PC-3 (cell line): Measurements from ENCODE around the gene GCLC. TPM values are rescaled to one million over a fixed set of nuclear protein-coding genes. Genes with fewer than 3 reads are reported as not detected.

ENCODE experiments used
- ATAC-seq: fragments of 200-7000 bp; cut with Tn5 transposase; 2 replicates; pipeline ENCODE4 v1.9.1; 2020; ENCODE audit warnings: mild to moderate bottlenecking, moderate library complexity
- BruUV-seq: library from RNA; stranded (reverse); fragments of 400-500 nt; replicated peaks from 2 replicates; lab custom pipeline; 2021; lab: Mats Ljungman, UMichigan
- CTCF ChIA-PET: fragments of 300-600 bp; sonication (Branson Sonifier 250); formaldehyde crosslinking; loops from one replicate; lab custom pipeline; 2022; ENCODE audit warnings: antibody characterized with exemption; lab: Charles Lee
- POLR2A ChIA-PET: fragments of 300-600 bp; sonication (Branson Sonifier 250); formaldehyde crosslinking; loops from one replicate; lab custom pipeline; 2022; ENCODE audit warnings: antibody characterized with exemption; ENCODE audit not compliant: unreplicated experiment; lab: Charles Lee
- DNase-seq: peaks from one replicate; pipeline ENCODE4 v3.0.0-alpha.2; 2015
- H2AFZ ChIP-seq: fragments of 300-600 bp; sonication (generic); 2 replicates; pipeline ENCODE4 v1.6.0; 2016; ENCODE audit warnings: antibody characterized with exemption, low read length
- H3F3A ChIP-seq: fragments of 300-600 bp; sonication (generic); one replicate; pipeline ENCODE4 v1.6.0; 2017; ENCODE audit warnings: antibody characterized with exemption, low read length, control low read depth, mild to moderate bottlenecking; ENCODE audit not compliant: unreplicated experiment
- H3K27ac ChIP-seq: fragments of 300-600 bp; sonication (generic); 2 replicates; pipeline ENCODE4 v1.5.1; 2016; ENCODE audit warnings: mild to moderate bottlenecking, low read length
- H3K27me3 ChIP-seq: fragments of 300-600 bp; sonication (generic); 2 replicates; pipeline ENCODE4 v1.6.1; 2016; ENCODE audit warnings: low read length, mixed read lengths
- H3K36me3 ChIP-seq: fragments of 300-600 bp; sonication (generic); 2 replicates; pipeline ENCODE4 v1.6.1; 2016; ENCODE audit warnings: low read depth, mixed run types, low read length, mixed read lengths
- H3K4me1 ChIP-seq: fragments of 300-600 bp; sonication (generic); 2 replicates; pipeline ENCODE4 v1.5.1; 2016; ENCODE audit warnings: low read length; ENCODE audit not compliant: insufficient read depth
- H3K4me2 ChIP-seq: fragments of 300-600 bp; sonication (generic); 2 replicates; pipeline ENCODE4 v1.6.0; 2016; ENCODE audit warnings: low read length
- H3K4me3 ChIP-seq: fragments of 300-600 bp; sonication (generic); 2 replicates; pipeline ENCODE4 v1.5.1; 2016; ENCODE audit warnings: mild to moderate bottlenecking, low read length, mixed read lengths
- H3K79me2 ChIP-seq: fragments of 300-600 bp; sonication (generic); 2 replicates; pipeline ENCODE4 v1.6.1; 2017; ENCODE audit warnings: low read length, mixed read lengths
- H3K9ac ChIP-seq: fragments of 300-600 bp; sonication (generic); 2 replicates; pipeline ENCODE4 v1.6.0; 2016; ENCODE audit warnings: mild to moderate bottlenecking, low read length
- H3K9me2 ChIP-seq: fragments of 300-600 bp; sonication (generic); replicated peaks from 2 replicates; pipeline ENCODE4 v1.6.1; 2016; ENCODE audit warnings: mixed run types, low read length, mixed read lengths
- H3K9me3 ChIP-seq: fragments of 300-600 bp; sonication (generic); 2 replicates; pipeline ENCODE4 v1.6.1; 2016; ENCODE audit warnings: low read length, mixed read lengths
- H4K20me1 ChIP-seq: fragments of 300-600 bp; sonication (generic); 2 replicates; pipeline ENCODE4 v1.6.1; 2016; ENCODE audit warnings: low read length, mixed read lengths
- EZH2 ChIP-seq: fragments of 300-600 bp; sonication (generic); IDR thresholded peaks from one replicate; pipeline ENCODE4 v1.6.1; 2017; ENCODE audit warnings: antibody characterized with exemption, mild to moderate bottlenecking, low read length; ENCODE audit not compliant: unreplicated experiment
- EZH2phosphoT487 ChIP-seq: fragments of 300-600 bp; sonication (generic); IDR thresholded peaks from 2 replicates; pipeline ENCODE4 v1.6.1; 2018; ENCODE audit warnings: mild to moderate bottlenecking, antibody characterized with exemption, low read length, borderline replicate concordance
- intact Hi-C: fragments of 100-400 bp; cut with micrococcal nuclease; formaldehyde crosslinking; loops from 2 replicates; pipeline ENCODE4 v1.9.0; 2023
- total RNA-seq: library from RNA; depleted of rRNA; stranded (reverse); fragments of >200 nt; gene quantifications from 2 replicates; pipeline ENCODE4 v1.2.3, GENCODE V29; 2014
- TF ChIP-seq, protein P1 (sequence below): fragments of 300-600 bp; sonication (generic); conservative IDR thresholded peaks from 2 replicates; pipeline ENCODE4 v1.5.1; 2017; ENCODE audit warnings: antibody characterized with exemption, low read depth, mild to moderate bottlenecking, low read length

GCLC gene
- total RNA-seq, 1 experiment from 2014 or later: 50.1 TPM

DNA sequence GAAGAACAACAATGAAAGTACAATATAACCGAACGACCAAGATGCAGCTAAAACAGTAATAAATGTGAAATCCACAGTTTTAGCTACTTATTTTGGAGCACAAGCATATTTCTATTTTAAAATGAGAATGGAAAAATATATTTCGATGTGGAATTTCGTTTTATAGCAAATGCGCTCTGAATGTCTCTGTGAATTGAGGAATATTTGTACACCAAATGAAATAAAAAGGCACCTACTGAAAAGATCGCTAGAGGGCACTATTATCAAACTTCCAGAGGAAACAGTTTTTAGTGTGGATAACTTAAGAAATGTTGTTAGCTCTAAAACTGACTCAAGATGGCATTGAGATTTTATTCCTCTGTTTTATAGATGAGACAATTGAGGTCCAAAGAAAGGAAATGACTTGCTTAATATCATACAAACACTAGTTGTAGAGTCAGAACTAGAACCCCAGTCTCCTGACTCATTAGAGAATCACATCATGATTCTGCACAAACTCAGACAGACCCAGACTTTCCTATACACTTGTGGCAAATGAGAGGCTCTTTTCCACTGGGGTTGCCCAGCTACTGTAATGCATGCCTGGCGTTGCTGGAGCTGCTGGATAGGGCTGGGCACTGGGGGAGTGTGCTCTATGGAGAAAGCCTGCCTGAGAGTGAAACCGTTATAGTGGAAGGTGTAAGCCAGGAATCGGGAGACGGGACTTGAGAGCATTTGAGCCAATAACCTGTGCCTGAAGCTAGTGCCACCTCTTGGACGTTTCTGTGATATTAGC lies 51.9 kb downstream of the GCLC start:
- Histone ChIP-seq H3K4me2 (peak overlapping the region; percentile 86), H2AFZ (peak overlapping the region; percentile 71), H3K9ac (no peak overlapping the region), H3K27ac (no peak overlapping the region), H3K79me2 (no peaks in the 10 kb centered on the region), H3K9me2 (no peaks in the 10 kb centered on the region), H3K36me3 (peaks cover under 1% of the 10 kb centered on the region; the same call in 1 of the 2 replicates), H3K27me3 (no peaks in the 10 kb centered on the region), H4K20me1 (no peaks in the 10 kb centered on the region), H3F3A (no peaks in the 10 kb centered on the region), H3K9me3 (no peaks in the 10 kb centered on the region), H3K4me1 (peaks cover 33% of the 10 kb centered on the region), H3K4me3 (peak overlapping the region; percentile 69)
- ATAC-seq (peak; percentile 72), DNase-seq (peak; percentile 84)
- CTCF ChIA-PET: interaction anchor here (0.6 to 2.4 kb wide), 20 partner anchors 32 to 1269 kb away, joined by 3 to 31 read pairs (median 4); partner anchors contain the start of gene GCLC
- BruUV-seq: no TSS peak
- POLR2A ChIA-PET: interaction anchor here (0.5 to 1.0 kb wide), 4 partner anchors 199 to 241 kb away, joined by 4 to 10 read pairs (median 4); no protein-coding TSS in a partner anchor
- TF ChIP-seq EZH2: no peak
- TF ChIP-seq, protein P1, sequence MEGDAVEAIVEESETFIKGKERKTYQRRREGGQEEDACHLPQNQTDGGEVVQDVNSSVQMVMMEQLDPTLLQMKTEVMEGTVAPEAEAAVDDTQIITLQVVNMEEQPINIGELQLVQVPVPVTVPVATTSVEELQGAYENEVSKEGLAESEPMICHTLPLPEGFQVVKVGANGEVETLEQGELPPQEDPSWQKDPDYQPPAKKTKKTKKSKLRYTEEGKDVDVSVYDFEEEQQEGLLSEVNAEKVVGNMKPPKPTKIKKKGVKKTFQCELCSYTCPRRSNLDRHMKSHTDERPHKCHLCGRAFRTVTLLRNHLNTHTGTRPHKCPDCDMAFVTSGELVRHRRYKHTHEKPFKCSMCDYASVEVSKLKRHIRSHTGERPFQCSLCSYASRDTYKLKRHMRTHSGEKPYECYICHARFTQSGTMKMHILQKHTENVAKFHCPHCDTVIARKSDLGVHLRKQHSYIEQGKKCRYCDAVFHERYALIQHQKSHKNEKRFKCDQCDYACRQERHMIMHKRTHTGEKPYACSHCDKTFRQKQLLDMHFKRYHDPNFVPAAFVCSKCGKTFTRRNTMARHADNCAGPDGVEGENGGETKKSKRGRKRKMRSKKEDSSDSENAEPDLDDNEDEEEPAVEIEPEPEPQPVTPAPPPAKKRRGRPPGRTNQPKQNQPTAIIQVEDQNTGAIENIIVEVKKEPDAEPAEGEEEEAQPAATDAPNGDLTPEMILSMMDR: peak; percentile 88
- intact Hi-C loops: loop anchor here (1.0 to 2.0 kb wide), 5 partner anchors 51 to 232 kb away; no protein-coding TSS in a partner anchor

DNA sequence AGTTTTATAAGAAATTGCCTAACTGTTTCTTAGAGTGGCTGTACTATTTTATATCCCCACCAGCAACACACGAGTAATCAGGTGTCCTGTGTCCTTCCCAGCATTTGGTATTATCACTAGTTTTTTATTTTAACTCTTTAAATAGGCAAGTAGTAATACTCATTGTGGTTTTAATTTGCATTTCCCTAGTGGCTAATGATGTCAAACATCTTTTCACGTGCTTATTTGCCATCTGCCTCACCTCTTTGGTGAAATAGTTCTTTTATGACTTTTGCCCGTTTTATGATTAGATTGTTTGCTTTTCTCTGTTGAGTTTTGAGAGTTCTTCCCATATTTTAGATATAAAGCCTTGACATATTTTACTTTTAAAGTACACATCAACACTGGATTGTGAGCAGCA lies 57.8 kb downstream of the GCLC start:
- no peak overlapping the region for H3K27ac ChIP-seq
- TF ChIP-seq, protein P1: no peak
- TF ChIP-seq EZH2phosphoT487: no peak
- TF ChIP-seq EZH2: no peak
- H3F3A ChIP-seq: no peaks in the 10 kb centered on the region
- ATAC-seq (no peak; the same call in none of the 2 replicates), DNase-seq (no peak)
- H3K4me1 ChIP-seq: peaks cover 12% of the 10 kb centered on the region; the same call in 1 of the 2 replicates
- intact Hi-C loops: loop anchor here (10.0 kb wide), 1 partner anchor 142 kb away; the partner anchor contains the start of gene ELOVL5
- no TSS peak for BruUV-seq
- H3K79me2 ChIP-seq: no peaks in the 10 kb centered on the region
- H3K36me3 ChIP-seq: no peaks in the 10 kb centered on the region
- peak overlapping the region; percentile 51 for H2AFZ ChIP-seq
- ChIA-PET POLR2A (no interaction called here), CTCF (no interaction called here)
- no peak overlapping the region for H3K4me3 ChIP-seq
- H4K20me1 ChIP-seq: no peaks in the 10 kb centered on the region
- H3K9me3 ChIP-seq: no peaks in the 10 kb centered on the region
- no peaks in the 10 kb centered on the region for H3K9me2 ChIP-seq
- H3K27me3 ChIP-seq: no peaks in the 10 kb centered on the region
- H3K9ac ChIP-seq: no peak overlapping the region
- H3K4me2 ChIP-seq: no peak overlapping the region

DNA sequence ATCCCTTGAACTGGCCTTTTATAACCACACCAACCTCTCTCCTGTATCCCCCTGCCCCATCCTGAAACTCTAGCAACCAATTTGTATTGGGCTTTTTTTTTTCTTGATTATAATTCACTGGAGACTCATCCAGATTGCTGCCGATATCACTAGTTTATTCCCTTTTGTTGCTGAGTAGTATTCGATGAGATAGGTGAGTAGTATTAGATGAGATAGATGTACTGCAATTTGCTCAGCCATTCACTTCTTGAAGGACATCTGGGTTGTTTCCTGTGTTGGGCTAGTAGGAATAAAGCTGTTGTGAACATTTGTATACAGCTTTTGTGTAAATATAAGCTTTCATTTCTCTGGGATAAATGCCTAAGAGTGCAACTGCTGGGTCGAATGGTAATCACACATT lies 58.2 kb downstream of the GCLC start:
- H3K4me3 ChIP-seq: no peak overlapping the region
- POLR2A ChIA-PET: no interaction called here
- no peaks in the 10 kb centered on the region for H3F3A ChIP-seq
- DNase-seq: no peak
- no TSS peak for BruUV-seq
- TF ChIP-seq EZH2: no peak
- TF ChIP-seq, protein P1: no peak
- H3K9me2 ChIP-seq: no peaks in the 10 kb centered on the region
- no peak overlapping the region for H3K9ac ChIP-seq
- no peak overlapping the region for H3K27ac ChIP-seq
- intact Hi-C loops: loop anchor here (10.0 kb wide), 1 partner anchor 142 kb away; the partner anchor contains the start of gene ELOVL5
- H3K36me3 ChIP-seq: no peaks in the 10 kb centered on the region
- H3K27me3 ChIP-seq: no peaks in the 10 kb centered on the region
- no peak overlapping the region; the same call in 1 of the 2 replicates for H2AFZ ChIP-seq
- no peaks in the 10 kb centered on the region for H3K9me3 ChIP-seq
- H3K79me2 ChIP-seq: no peaks in the 10 kb centered on the region
- ATAC-seq: no peak
- H4K20me1 ChIP-seq: no peaks in the 10 kb centered on the region
- CTCF ChIA-PET: no interaction called here
- H3K4me1 ChIP-seq: peaks cover 12% of the 10 kb centered on the region; the same call in 1 of the 2 replicates
- H3K4me2 ChIP-seq: no peak overlapping the region
